ENCODE measurements around the gene EIF3L.

DNA sequence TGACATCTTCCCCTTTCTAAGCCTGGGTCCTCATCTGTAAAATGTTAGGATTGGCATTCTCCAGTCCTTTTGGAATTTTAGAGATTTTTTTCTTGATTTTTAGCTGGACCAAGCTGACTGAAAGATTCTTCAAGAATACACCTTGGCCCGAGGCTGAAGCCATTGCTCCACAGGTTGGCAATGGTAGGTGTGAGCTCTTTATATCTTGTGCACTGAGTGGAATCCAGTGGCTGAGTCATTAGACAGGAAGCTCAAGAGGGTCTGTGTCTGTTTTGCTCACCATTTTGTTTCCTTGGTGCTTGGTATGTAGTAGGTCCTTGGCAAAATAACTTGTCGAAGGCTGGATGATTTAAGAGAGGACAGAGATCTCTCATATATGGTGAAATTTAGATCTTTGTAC lies 6.2 kb downstream of the EIF3L start:
- TF ChIP-seq, protein P1, sequence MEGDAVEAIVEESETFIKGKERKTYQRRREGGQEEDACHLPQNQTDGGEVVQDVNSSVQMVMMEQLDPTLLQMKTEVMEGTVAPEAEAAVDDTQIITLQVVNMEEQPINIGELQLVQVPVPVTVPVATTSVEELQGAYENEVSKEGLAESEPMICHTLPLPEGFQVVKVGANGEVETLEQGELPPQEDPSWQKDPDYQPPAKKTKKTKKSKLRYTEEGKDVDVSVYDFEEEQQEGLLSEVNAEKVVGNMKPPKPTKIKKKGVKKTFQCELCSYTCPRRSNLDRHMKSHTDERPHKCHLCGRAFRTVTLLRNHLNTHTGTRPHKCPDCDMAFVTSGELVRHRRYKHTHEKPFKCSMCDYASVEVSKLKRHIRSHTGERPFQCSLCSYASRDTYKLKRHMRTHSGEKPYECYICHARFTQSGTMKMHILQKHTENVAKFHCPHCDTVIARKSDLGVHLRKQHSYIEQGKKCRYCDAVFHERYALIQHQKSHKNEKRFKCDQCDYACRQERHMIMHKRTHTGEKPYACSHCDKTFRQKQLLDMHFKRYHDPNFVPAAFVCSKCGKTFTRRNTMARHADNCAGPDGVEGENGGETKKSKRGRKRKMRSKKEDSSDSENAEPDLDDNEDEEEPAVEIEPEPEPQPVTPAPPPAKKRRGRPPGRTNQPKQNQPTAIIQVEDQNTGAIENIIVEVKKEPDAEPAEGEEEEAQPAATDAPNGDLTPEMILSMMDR (conservative IDR thresholded peaks at IDR 0.05; ENCODE audit: low read depth, low read length) = no peak
- TF ChIP-seq EZH2phosphoT487 (IDR thresholded peaks at IDR 0.05; ENCODE audit: borderline replicate concordance, low read length) (no peak), EZH2 (IDR thresholded peaks at IDR 0.05; ENCODE audit: low read length, unreplicated experiment) (no peak)

Measured in PC-3 (cell line).